Measurements from ENCODE around the gene HNRNPF.

GRCh38 chr10:43387678-43388032 lies 21.3 kb downstream of the HNRNPF start:
- no peak for TF ChIP-seq TAF1 (IDR thresholded peaks at IDR 0.05; ENCODE audit: low read depth, low read length)
- TF ChIP-seq POLR2A (IDR thresholded peaks at IDR 0.05; ENCODE audit: low read depth, low read length), result no peak

All from GM12891 (cell line).